ENCODE results near the gene VIM.
A peak's percentile ranks its signal among the peaks of the same experiment; 100 is the strongest.

Gene VIM

DNA sequence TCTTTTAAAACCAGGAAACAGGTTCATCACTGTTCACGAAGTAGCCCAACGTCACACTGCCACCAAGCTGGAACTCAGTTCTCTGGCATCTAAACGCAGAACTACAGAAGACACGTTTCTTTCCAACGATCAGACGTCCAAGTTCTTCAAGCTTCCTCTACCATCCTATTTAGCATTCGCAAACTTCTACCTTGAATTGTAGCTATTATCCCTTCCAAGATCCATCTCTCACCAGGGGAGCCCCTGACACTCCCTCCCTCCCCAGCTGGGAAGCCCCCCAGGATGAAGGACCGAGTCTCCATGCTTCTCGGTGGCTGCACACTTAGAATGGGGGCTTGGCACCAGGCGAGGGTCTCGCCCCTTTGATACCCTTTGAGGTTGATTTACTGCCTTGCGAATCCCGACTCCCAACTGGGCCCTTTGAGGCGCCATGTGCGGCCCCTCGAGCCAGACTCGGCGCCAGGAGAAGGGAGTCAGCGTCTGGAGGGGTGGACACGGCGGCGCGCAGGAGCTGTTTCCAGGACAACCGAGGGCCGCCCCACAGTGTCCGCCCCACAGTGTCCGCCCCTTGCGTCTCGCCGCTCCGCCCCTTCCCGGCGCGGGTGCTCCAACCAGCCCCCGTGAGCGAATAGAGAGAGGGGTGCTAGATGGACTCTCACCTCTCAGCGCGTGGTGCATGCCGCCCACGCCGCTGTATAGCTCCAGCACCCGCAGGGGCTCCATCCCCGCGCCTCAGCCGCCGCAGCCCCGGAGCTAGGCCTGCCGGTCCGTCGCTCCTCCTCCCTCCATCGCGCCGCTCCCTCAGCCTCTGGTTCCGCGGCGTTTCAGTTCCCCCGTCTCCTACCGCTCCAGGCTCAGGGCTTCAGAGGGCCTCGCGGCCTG lies 26.9 kb upstream of the VIM start, which contains the start of gene TRDMT1 (continued):
- peak; percentile 13; the same call in 1 of the 2 replicates for TF ChIP-seq TCF7L2 (IDR thresholded peaks at IDR 0.05; ENCODE audit: borderline replicate concordance, low read depth, low read length)
- peak; percentile 86 for TF ChIP-seq ZNF843 (tag by site-specific recombination; IDR thresholded peaks at IDR 0.05)
- TF ChIP-seq, protein P1, sequence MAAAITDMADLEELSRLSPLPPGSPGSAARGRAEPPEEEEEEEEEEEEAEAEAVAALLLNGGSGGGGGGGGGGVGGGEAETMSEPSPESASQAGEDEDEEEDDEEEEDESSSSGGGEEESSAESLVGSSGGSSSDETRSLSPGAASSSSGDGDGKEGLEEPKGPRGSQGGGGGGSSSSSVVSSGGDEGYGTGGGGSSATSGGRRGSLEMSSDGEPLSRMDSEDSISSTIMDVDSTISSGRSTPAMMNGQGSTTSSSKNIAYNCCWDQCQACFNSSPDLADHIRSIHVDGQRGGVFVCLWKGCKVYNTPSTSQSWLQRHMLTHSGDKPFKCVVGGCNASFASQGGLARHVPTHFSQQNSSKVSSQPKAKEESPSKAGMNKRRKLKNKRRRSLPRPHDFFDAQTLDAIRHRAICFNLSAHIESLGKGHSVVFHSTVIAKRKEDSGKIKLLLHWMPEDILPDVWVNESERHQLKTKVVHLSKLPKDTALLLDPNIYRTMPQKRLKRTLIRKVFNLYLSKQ (tag by site-specific recombination; IDR thresholded peaks at IDR 0.05; ENCODE audit: borderline replicate concordance), result no peak
- no peak for TF ChIP-seq ZNF112 (tag by site-specific recombination; IDR thresholded peaks at IDR 0.05)
- TF ChIP-seq RBAK (tag by site-specific recombination; IDR thresholded peaks at IDR 0.05), result no peak
- TF ChIP-seq ZNF239 (tag by site-specific recombination; IDR thresholded peaks at IDR 0.05), result peak; percentile 86; the same call in 1 of the 2 replicates
- peak; percentile 99 for TF ChIP-seq GLIS2 (tag by site-specific recombination; IDR thresholded peaks at IDR 0.05)
- TF ChIP-seq ZNF2 (tag by site-specific recombination; IDR thresholded peaks at IDR 0.05), result peak; percentile 98
- TF ChIP-seq, protein P2, sequence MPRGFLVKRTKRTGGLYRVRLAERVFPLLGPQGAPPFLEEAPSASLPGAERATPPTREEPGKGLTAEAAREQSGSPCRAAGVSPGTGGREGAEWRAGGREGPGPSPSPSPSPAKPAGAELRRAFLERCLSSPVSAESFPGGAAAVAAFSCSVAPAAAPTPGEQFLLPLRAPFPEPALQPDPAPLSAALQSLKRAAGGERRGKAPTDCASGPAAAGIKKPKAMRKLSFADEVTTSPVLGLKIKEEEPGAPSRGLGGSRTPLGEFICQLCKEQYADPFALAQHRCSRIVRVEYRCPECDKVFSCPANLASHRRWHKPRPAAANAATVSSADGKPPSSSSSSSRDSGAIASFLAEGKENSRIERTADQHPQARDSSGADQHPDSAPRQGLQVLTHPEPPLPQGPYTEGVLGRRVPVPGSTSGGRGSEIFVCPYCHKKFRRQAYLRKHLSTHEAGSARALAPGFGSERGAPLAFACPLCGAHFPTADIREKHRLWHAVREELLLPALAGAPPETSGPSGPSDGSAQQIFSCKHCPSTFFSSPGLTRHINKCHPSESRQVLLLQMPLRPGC (tag by site-specific recombination; IDR thresholded peaks at IDR 0.05), result peak; percentile 91
- peak; percentile 99 for TF ChIP-seq KLF16 (tag by site-specific recombination; IDR thresholded peaks at IDR 0.05)
- no peak for TF ChIP-seq ZNF274 (IDR thresholded peaks at IDR 0.05; ENCODE audit: low read length)
- TF ChIP-seq ZNF274 (tag by site-specific recombination; IDR thresholded peaks at IDR 0.05; ENCODE audit: borderline replicate concordance), result no peak
- no peak for TF ChIP-seq ZNF776 (tag by site-specific recombination; IDR thresholded peaks at IDR 0.05; ENCODE audit: borderline replicate concordance)
- TF ChIP-seq ZNF350 (tag by site-specific recombination; IDR thresholded peaks at IDR 0.05), result no peak
- no peak for TF ChIP-seq ZNF202 (tag by site-specific recombination; IDR thresholded peaks at IDR 0.05; ENCODE audit: borderline replicate concordance)
- no peak for TF ChIP-seq SETDB1 (IDR thresholded peaks at IDR 0.05; ENCODE audit: insufficient read length, low read length)
- TF ChIP-seq, protein P3, sequence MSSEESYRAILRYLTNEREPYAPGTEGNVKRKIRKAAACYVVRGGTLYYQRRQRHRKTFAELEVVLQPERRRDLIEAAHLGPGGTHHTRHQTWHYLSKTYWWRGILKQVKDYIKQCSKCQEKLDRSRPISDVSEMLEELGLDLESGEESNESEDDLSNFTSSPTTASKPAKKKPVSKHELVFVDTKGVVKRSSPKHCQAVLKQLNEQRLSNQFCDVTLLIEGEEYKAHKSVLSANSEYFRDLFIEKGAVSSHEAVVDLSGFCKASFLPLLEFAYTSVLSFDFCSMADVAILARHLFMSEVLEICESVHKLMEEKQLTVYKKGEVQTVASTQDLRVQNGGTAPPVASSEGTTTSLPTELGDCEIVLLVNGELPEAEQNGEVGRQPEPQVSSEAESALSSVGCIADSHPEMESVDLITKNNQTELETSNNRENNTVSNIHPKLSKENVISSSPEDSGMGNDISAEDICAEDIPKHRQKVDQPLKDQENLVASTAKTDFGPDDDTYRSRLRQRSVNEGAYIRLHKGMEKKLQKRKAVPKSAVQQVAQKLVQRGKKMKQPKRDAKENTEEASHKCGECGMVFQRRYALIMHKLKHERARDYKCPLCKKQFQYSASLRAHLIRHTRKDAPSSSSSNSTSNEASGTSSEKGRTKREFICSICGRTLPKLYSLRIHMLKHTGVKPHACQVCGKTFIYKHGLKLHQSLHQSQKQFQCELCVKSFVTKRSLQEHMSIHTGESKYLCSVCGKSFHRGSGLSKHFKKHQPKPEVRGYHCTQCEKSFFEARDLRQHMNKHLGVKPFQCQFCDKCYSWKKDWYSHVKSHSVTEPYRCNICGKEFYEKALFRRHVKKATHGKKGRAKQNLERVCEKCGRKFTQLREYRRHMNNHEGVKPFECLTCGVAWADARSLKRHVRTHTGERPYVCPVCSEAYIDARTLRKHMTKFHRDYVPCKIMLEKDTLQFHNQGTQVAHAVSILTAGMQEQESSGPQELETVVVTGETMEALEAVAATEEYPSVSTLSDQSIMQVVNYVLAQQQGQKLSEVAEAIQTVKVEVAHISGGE (tag by site-specific recombination; conservative IDR thresholded peaks at IDR 0.05; ENCODE audit: low read depth), result peak; percentile 99
- TF ChIP-seq, protein P4, sequence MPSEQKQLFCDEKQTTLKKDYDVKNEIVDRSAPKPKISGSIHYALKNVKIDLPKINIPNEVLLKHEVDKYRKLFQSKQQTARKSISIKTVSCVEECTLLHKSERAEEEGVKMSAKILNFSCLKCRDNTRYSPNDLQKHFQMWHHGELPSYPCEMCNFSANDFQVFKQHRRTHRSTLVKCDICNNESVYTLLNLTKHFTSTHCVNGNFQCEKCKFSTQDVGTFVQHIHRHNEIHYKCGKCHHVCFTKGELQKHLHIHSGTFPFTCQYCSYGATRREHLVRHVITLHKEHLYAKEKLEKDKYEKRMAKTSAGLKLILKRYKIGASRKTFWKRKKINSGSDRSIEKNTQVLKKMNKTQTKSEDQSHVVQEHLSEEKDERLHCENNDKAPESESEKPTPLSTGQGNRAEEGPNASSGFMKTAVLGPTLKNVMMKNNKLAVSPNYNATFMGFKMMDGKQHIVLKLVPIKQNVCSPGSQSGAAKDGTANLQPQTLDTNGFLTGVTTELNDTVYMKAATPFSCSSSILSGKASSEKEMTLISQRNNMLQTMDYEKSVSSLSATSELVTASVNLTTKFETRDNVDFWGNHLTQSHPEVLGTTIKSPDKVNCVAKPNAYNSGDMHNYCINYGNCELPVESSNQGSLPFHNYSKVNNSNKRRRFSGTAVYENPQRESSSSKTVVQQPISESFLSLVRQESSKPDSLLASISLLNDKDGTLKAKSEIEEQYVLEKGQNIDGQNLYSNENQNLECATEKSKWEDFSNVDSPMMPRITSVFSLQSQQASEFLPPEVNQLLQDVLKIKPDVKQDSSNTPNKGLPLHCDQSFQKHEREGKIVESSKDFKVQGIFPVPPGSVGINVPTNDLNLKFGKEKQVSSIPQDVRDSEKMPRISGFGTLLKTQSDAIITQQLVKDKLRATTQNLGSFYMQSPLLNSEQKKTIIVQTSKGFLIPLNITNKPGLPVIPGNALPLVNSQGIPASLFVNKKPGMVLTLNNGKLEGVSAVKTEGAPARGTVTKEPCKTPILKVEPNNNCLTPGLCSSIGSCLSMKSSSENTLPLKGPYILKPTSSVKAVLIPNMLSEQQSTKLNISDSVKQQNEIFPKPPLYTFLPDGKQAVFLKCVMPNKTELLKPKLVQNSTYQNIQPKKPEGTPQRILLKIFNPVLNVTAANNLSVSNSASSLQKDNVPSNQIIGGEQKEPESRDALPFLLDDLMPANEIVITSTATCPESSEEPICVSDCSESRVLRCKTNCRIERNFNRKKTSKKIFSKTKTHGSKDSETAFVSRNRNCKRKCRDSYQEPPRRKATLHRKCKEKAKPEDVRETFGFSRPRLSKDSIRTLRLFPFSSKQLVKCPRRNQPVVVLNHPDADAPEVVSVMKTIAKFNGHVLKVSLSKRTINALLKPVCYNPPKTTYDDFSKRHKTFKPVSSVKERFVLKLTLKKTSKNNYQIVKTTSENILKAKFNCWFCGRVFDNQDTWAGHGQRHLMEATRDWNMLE (tag by site-specific recombination; conservative IDR thresholded peaks at IDR 0.05; ENCODE audit: low read depth), result peak; percentile 91
- TF ChIP-seq ZNF292 (tag by site-specific recombination; IDR thresholded peaks at IDR 0.05; ENCODE audit: borderline replicate concordance, low read depth), result no peak
- TF ChIP-seq GFI1B (tag by site-specific recombination; IDR thresholded peaks at IDR 0.05), result no peak; the same call in 1 of the 2 replicates
- TF ChIP-seq, protein P5, sequence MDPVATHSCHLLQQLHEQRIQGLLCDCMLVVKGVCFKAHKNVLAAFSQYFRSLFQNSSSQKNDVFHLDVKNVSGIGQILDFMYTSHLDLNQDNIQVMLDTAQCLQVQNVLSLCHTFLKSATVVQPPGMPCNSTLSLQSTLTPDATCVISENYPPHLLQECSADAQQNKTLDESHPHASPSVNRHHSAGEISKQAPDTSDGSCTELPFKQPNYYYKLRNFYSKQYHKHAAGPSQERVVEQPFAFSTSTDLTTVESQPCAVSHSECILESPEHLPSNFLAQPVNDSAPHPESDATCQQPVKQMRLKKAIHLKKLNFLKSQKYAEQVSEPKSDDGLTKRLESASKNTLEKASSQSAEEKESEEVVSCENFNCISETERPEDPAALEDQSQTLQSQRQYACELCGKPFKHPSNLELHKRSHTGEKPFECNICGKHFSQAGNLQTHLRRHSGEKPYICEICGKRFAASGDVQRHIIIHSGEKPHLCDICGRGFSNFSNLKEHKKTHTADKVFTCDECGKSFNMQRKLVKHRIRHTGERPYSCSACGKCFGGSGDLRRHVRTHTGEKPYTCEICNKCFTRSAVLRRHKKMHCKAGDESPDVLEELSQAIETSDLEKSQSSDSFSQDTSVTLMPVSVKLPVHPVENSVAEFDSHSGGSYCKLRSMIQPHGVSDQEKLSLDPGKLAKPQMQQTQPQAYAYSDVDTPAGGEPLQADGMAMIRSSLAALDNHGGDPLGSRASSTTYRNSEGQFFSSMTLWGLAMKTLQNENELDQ (tag by site-specific recombination; IDR thresholded peaks at IDR 0.05; ENCODE audit: low read depth), result no peak
- peak; percentile 41; the same call in 1 of the 2 replicates for TF ChIP-seq ZNF133 (tag by site-specific recombination; IDR thresholded peaks at IDR 0.05)
- no peak for TF ChIP-seq ZNF677 (tag by site-specific recombination; IDR thresholded peaks at IDR 0.05)

All from HEK293 (cell line).